Suprapubic skin (tissue), 4 donors: ENCODE data around the gene IL17D. TPM values are rescaled to one million over a fixed set of nuclear protein-coding genes. Genes with fewer than 3 reads are reported as not detected.

Experiments used
- DNase-seq, 2 donors: peaks; one replicate each; pipeline ENCODE4 v3.0.0-alpha.2; 2019; ENCODE audit warnings: low spot score in 2 of 2
- H3K27ac ChIP-seq: fragments of 200-600 bp; sonication (generic); one replicate; pipeline ENCODE4 v1.5.1; 2019
- H3K27me3 ChIP-seq: fragments of 200-600 bp; sonication (generic); one replicate; pipeline ENCODE4 v1.5.1; 2019
- H3K36me3 ChIP-seq: fragments of 200-600 bp; sonication (generic); one replicate; pipeline ENCODE4 v1.5.1; 2019
- H3K4me1 ChIP-seq: fragments of 200-600 bp; sonication (generic); one replicate; pipeline ENCODE4 v1.5.1; 2019
- H3K4me3 ChIP-seq: fragments of 200-600 bp; sonication (generic); one replicate; pipeline ENCODE4 v1.5.1; 2019; ENCODE audit warnings: mild to moderate bottlenecking
- H3K9me3 ChIP-seq: fragments of 200-600 bp; sonication (generic); one replicate; pipeline ENCODE4 v1.5.1; 2019
- EP300 ChIP-seq: sonication (generic); formaldehyde crosslinking; IDR thresholded peaks from one replicate; pipeline ENCODE4 v1.6.1; 2017; ENCODE audit warnings: antibody characterized with exemption
- POLR2A ChIP-seq, 2 donors: fragments of 450-650 bp; IDR thresholded peaks; one replicate each; pipeline ENCODE4 v1.6.1; 2017; ENCODE audit warnings: antibody characterized with exemption in 2 of 2, mild to moderate bottlenecking in 2 of 2, moderate library complexity in 2 of 2
- POLR2AphosphoS5 ChIP-seq, 3 donors: sonication (generic); formaldehyde crosslinking; IDR thresholded peaks; one replicate each; pipeline ENCODE4 v1.6.1; 2017; ENCODE audit warnings: antibody characterized with exemption in 3 of 3
- WGBS: methylation state at CpG from one replicate; pipeline ENCODE4 v1.1.5; 2018; 5-methylcytosine and 5-hydroxymethylcytosine counted together
- total RNA-seq, 4 donors: library from RNA; depleted of rRNA; stranded (reverse); fragments of >200 nt; gene quantifications; one replicate each; pipeline ENCODE4 v1.1.0, GENCODE V29; 2016
- TF ChIP-seq, protein P1 (sequence below), 2 donors: fragments of 200-600 bp in 1 of 2; fragments of 450-650 bp in 1 of 2; sonication (generic) in 1 of 2; IDR thresholded peaks; one replicate each; pipeline ENCODE4 v1.5.1; 2016 to 2019; ENCODE audit warnings: antibody characterized with exemption in 2 of 2, mild to moderate bottlenecking in 1 of 2, moderate library complexity in 1 of 2

The IL17D gene
- total RNA-seq, 4 donors from 2014 or later: 0.26 to 1.5 (median 0.50) TPM

DNA sequence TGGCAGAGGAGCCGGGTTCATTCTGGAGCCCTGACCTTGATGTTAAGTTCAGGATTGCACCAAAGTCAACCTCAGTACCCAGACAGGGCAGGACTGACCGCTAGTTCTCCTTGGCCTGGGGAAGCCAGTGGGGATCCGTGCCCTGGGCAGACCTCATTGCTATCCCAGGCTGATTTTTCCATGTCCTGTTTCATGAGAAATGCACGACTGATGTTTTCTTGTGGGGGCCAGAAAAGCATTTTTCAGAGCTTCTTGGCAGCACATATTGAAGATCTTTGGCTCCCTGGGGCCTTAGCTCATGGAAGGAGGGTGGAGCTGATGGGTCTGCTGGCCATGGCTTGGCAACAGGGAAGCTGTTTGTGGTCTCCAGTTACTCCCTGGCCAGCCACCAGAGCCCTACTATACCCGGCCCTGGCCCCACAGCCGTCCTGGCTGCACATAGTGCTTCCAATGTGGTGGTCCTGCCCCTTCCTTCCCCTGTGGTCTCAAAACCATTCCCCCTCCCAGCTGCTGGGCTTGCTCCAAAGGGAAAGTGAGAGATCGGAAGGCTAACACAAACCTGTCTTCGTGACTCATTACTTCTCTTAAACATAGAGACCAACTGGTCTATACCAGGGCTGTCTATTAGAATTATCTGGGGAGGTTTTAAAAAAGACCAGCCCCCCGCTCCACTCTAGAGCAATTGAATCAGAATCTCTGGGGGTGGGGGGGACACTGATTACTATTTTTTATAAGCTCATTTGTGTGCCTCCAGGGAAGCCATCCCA, 11.2 kb downstream of the IL17D start:
- H3K27ac ChIP-seq: peak overlapping the region; percentile 90
- H3K27me3 ChIP-seq: no peaks in the 10 kb centered on the region
- WGBS: 45% methylated on average over 6 of the region's 9 CpGs
- H3K4me3 ChIP-seq: peak overlapping the region; percentile 0
- no peaks in the 10 kb centered on the region for H3K9me3 ChIP-seq
- H3K4me1 ChIP-seq: peaks cover 20% of the 10 kb centered on the region
- DNase-seq: peak in 1 of 2 donors; percentile 75
- TF ChIP-seq, protein P1, sequence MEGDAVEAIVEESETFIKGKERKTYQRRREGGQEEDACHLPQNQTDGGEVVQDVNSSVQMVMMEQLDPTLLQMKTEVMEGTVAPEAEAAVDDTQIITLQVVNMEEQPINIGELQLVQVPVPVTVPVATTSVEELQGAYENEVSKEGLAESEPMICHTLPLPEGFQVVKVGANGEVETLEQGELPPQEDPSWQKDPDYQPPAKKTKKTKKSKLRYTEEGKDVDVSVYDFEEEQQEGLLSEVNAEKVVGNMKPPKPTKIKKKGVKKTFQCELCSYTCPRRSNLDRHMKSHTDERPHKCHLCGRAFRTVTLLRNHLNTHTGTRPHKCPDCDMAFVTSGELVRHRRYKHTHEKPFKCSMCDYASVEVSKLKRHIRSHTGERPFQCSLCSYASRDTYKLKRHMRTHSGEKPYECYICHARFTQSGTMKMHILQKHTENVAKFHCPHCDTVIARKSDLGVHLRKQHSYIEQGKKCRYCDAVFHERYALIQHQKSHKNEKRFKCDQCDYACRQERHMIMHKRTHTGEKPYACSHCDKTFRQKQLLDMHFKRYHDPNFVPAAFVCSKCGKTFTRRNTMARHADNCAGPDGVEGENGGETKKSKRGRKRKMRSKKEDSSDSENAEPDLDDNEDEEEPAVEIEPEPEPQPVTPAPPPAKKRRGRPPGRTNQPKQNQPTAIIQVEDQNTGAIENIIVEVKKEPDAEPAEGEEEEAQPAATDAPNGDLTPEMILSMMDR (IDR thresholded peaks at IDR 0.05): no peak
- TF ChIP-seq EP300 (no peak), POLR2A (IDR thresholded peaks at IDR 0.05) (no peak), POLR2AphosphoS5 (IDR thresholded peaks at IDR 0.05) (no peak)
- H3K36me3 ChIP-seq: no peaks in the 10 kb centered on the region

DNA sequence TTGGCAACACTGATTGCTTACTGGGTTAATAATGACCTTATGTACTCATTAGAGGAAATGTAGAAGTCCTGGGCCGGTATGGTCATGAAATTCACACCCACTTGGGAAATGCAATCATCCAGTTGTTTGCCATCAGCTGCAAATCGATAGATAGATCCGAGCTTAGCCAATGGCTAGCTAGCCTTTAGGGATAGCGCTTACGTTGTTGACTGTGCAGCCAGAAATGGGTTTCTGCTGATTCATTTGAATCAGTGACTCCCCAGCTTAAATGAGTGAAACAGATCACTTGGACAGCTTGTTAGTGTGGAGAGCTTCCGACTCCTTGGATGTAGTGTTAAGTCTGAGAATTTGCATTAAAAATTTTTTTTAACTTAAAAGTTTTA, 11.8 kb downstream of the IL17D start:
- Histone ChIP-seq H3K27ac (peak overlapping the region; percentile 90), H3K4me3 (no peak overlapping the region), H3K36me3 (no peaks in the 10 kb centered on the region), H3K27me3 (no peaks in the 10 kb centered on the region), H3K9me3 (no peaks in the 10 kb centered on the region), H3K4me1 (peaks cover 19% of the 10 kb centered on the region)
- WGBS: 65% methylated on average over 6 of the region's 6 CpGs
- TF ChIP-seq POLR2AphosphoS5 (IDR thresholded peaks at IDR 0.05): no peak
- TF ChIP-seq, protein P1 (IDR thresholded peaks at IDR 0.05): no peak
- no peak for TF ChIP-seq EP300
- no peak for TF ChIP-seq POLR2A (IDR thresholded peaks at IDR 0.05)
- no peak for DNase-seq

DNA sequence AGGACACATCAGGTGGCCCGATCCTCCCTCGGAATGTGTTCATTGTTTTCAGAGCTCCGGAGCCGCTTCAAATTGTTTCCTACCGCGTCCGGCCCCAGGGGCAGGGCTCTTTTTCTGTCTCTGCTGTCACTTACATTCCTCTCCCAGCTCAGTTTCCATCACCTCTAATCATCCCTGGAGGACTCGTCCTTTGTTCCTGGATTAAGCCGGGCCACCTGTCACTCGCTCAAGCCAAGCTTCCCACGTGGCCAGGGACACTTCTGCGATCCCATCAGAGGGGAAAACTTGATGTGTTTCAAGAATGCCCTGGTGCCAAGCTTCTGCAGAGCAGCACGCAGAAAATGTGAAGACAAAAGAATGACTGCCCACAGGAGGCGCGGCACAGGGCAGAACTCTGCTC, 13.5 kb downstream of the IL17D start:
- H3K27me3 ChIP-seq: peaks cover 10% of the 10 kb centered on the region
- no peak overlapping the region for H3K27ac ChIP-seq
- TF ChIP-seq, protein P1 (IDR thresholded peaks at IDR 0.05): no peak
- TF ChIP-seq POLR2AphosphoS5 (IDR thresholded peaks at IDR 0.05) (no peak), POLR2A (IDR thresholded peaks at IDR 0.05) (no peak), EP300 (no peak)
- 67% methylated on average over 13 of the region's 15 CpGs for WGBS
- peaks cover 27% of the 10 kb centered on the region for H3K4me1 ChIP-seq
- no peak for DNase-seq
- no peak overlapping the region for H3K4me3 ChIP-seq
- no peaks in the 10 kb centered on the region for H3K36me3 ChIP-seq
- no peaks in the 10 kb centered on the region for H3K9me3 ChIP-seq

DNA sequence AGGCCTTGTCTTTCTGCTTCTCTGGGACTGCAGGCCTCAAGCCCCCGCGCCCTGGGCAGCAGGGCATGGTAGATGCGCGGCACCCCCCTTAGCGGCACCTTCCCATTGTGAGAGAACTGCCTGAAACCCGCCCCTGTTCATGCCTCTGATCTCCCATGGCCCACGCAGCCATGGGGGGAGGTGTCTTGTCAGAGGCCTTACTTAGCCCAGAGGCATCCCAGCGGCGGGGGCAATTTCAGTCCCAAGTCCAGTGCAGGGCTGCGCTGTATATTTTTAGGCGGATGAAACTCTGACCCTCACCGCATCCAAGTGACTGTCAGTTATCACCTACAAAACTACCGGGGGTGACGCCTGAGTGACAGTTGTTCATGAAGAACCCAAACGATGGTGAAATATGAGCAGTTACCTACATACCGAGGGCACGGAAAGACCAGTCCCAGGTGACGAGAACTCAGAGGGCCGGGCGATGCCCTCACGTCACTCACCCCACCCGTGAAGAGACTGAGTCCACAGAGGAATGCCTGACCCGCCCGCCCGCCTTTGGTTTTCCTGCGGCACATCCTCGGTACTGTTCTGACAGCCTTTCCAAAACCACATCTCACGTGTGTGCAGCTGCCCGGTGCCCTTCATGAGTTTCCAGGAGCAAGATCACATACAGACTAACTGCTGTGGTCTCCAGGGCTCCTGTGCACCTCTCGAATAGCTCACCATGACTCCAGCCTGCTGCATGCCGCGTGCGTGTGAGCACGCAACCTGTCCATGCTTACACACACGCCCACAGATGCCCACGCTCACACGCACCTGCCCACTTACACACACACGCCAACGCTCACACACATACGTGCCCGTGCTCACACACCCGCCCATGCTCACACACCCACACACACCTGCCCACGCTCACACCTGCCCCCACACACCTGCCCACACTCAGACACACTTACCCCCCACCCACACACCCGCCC, 14.4 kb downstream of the IL17D start:
- no peak for TF ChIP-seq POLR2AphosphoS5 (IDR thresholded peaks at IDR 0.05)
- TF ChIP-seq, protein P1 (IDR thresholded peaks at IDR 0.05): no peak
- no peak for TF ChIP-seq POLR2A (IDR thresholded peaks at IDR 0.05)
- TF ChIP-seq EP300: no peak
- 92% methylated on average over 38 of the region's 44 CpGs for WGBS
- Histone ChIP-seq H3K36me3 (no peaks in the 10 kb centered on the region), H3K27ac (no peak overlapping the region), H3K4me3 (no peak overlapping the region), H3K9me3 (no peaks in the 10 kb centered on the region), H3K27me3 (peaks cover 10% of the 10 kb centered on the region), H3K4me1 (peaks cover 22% of the 10 kb centered on the region)
- peak in 1 of 2 donors; percentile 74 for DNase-seq
